ENCODE data around the gene PRELID3B.
"Not testable (repeated sequence)": the region's sequence is repeated elsewhere in the genome, so short reads cannot be mapped to it uniquely, and the experiment has no call there.

Gene PRELID3B

DNA sequence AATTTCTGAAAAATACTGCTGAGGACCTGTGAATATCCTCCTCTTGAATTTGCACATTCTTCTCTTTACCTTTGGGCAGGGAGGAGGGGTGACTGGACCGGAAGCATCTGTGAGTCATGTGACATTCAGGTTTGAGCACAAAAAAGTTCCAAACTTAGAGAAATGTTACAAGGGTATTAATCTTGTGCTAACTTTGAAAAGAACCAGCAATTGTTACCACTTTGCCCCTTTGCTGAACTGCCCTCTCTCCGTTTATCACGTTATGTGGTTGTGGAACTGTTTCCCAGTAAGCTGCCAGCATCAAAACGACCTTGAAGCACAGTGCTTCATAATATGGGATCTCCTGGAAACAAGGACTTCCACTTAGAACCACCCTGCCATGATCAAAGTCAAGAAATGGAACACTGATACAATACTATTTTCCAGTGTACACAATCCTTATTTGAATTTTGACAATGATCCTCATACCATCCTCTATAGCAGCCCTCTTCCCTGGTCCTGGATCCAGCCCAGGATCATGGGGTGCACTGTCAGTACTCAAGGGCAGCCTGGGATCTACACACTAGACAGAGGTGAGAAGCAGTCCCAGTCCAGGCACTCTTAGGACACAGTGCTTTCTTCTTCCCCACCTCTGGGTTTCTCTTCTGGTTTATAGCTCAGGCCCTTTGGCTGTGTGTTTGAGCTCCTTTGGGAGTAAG, 25.6 kb downstream of the PRELID3B start:
- no peaks in the 10 kb centered on the region for H3K9me3 Mint-ChIP-seq
- DNase-seq (no peak), ATAC-seq (replicated peaks) (no peak)
- H3K27ac Mint-ChIP-seq, result peak overlapping the region in 1 of 2 donors; percentile 82
- no peak overlapping the region for H3K4me3 Mint-ChIP-seq
- peaks cover 30 to 38% of the 10 kb centered on the region in 2 donors for H3K4me1 Mint-ChIP-seq (ENCODE audit: low read depth in 2 of 2)
- no peaks in the 10 kb centered on the region for H3K27me3 Mint-ChIP-seq
- H3K36me3 Mint-ChIP-seq (ENCODE audit: insufficient read depth), result peaks cover 4% of the 10 kb centered on the region

- Mint-ChIP-seq H3K36me3 (ENCODE audit: insufficient read depth) (no peaks in the 10 kb centered on the region), H3K4me1 (ENCODE audit: low read depth in 2 of 2) (peaks cover 30 to 42% of the 10 kb centered on the region in 2 donors), H3K9me3 (no peaks in the 10 kb centered on the region), H3K27ac (peak overlapping the region in 1 of 2 donors; percentile 82), H3K27me3 (no peaks in the 10 kb centered on the region), H3K4me3 (no peak overlapping the region)
- DNase-seq, result no peak
- ATAC-seq (replicated peaks), result no peak
Measured at GRCh38 chr20:59015812-59016711, 26.5 kb downstream of the PRELID3B start.

GRCh38 chr20:59015411-59015810, 27.2 kb downstream of the PRELID3B start:
- ATAC-seq (replicated peaks) (no peak), DNase-seq (no peak)
- H3K4me3 Mint-ChIP-seq, result no peak overlapping the region
- H3K9me3 Mint-ChIP-seq, result no peaks in the 10 kb centered on the region
- no peak overlapping the region for H3K27ac Mint-ChIP-seq
- H3K36me3 Mint-ChIP-seq (ENCODE audit: insufficient read depth), result no peaks in the 10 kb centered on the region
- H3K4me1 Mint-ChIP-seq (ENCODE audit: low read depth in 2 of 2), result peaks cover 30 to 42% of the 10 kb centered on the region in 2 donors
- no peaks in the 10 kb centered on the region for H3K27me3 Mint-ChIP-seq

DNA sequence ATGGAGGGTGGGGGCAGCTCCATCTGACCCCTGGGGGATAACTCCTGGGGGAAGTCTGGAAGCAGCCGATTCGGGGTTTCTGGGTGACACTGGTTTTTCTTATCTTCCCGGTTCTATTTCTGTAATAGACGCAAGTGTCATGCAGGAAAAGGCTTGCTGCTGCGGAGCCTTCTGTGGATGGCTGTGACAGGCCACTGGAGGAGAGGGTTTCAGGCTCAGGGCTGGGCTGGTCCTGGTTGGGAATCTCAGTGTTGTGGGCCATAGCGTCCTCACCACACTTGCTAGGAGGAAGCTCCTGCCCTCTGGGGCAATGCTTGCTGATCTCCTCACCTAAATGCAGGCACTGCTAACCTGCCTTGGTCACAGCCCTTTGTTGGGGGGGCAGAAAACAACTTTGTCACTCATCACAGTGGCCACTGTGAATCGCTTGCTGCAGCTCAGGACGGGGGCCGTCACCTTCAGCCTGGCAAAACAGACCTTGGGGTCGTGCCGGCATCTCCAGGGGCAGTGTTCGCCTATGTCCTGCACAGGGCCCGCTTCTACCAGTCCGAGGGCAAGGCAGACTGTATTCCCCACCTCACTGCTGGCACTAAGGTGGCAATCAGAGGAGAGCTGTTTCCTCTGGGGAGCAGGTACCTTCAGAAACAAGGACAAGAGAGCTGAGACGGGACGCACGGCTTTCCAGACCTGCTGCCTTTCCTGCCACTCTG, 27.8 kb downstream of the PRELID3B start:
- H3K27me3 Mint-ChIP-seq, result no peaks in the 10 kb centered on the region
- peaks cover 30 to 42% of the 10 kb centered on the region in 2 donors for H3K4me1 Mint-ChIP-seq (ENCODE audit: low read depth in 2 of 2)
- no peaks in the 10 kb centered on the region for H3K9me3 Mint-ChIP-seq
- H3K4me3 Mint-ChIP-seq, result no peak overlapping the region
- no peak for ATAC-seq (replicated peaks)
- peak overlapping the region in 1 of 2 donors; percentile 87 for H3K27ac Mint-ChIP-seq
- DNase-seq, result no peak
- H3K36me3 Mint-ChIP-seq (ENCODE audit: insufficient read depth), result no peaks in the 10 kb centered on the region

- H3K4me3 Mint-ChIP-seq, result peak overlapping the region; percentile 39 to 51
Measured at GRCh38 chr20:59013959-59014608, 28.5 kb downstream of the PRELID3B start.

DNA sequence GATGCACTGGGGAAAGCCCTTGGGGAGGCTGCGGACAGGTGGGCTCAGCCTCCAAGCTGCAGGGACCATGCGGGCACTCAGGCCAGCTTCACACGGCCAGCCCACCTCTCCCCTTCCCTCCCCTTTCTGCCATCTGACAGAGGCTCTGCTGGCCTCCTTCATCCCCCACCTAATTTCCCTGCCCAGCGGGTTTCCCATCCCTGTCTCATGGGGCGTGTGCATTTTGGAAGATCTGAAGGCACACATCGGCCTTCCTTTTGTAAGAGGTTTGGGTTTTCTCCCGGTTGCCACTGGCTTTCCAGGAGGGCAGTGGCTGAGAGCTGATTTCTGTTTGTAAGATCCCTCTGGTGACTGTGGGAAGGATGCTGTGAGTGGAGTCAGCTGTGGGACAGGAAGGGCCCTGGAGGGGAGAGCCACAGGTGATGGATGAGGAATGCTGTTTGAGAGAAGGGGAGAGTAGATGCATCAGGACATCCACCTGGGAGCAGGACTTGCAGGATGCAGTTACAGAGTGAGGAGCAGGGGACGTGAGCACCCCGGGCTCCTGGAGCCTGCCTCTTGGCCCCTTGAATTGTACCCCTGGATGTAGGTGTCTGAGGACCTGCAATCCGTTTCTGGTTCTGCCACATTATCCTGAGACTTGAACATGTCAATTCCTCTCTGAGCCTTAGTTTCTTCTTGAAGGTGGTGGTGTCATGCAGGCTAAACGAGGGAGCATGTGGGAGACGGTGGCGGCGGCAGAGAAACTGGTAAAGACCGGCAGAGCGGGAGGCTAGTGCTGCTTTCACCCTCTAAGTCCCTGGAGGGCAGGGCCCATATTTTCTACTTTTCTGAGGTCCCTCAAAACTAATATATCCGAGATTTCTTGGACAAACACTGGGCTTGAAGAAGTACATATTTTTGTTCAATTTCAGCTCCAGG, 29.3 kb downstream of the PRELID3B start:
- Mint-ChIP-seq H3K27me3 (no peaks in the 10 kb centered on the region), H3K9me3 (no peaks in the 10 kb centered on the region), H3K36me3 (ENCODE audit: insufficient read depth) (no peaks in the 10 kb centered on the region), H3K4me1 (ENCODE audit: low read depth in 2 of 2) (peaks cover 30 to 42% of the 10 kb centered on the region in 2 donors), H3K27ac (peak overlapping the region; percentile 61 to 87), H3K4me3 (peak overlapping the region; percentile 39 to 51)
- ATAC-seq (replicated peaks), result no peak
- no peak for DNase-seq

More at GRCh38 chr20:59013959-59014608, 28.5 kb downstream of the PRELID3B start:
- Mint-ChIP-seq H3K36me3 (ENCODE audit: insufficient read depth) (no peaks in the 10 kb centered on the region), H3K9me3 (no peaks in the 10 kb centered on the region), H3K4me1 (ENCODE audit: low read depth in 2 of 2) (peaks cover 30 to 42% of the 10 kb centered on the region in 2 donors), H3K27me3 (no peaks in the 10 kb centered on the region), H3K27ac (peak overlapping the region; percentile 61 to 87)
- DNase-seq (peak; percentile 14 to 22 (median 19)), ATAC-seq (replicated peaks) (peak; percentile 91)

DNA sequence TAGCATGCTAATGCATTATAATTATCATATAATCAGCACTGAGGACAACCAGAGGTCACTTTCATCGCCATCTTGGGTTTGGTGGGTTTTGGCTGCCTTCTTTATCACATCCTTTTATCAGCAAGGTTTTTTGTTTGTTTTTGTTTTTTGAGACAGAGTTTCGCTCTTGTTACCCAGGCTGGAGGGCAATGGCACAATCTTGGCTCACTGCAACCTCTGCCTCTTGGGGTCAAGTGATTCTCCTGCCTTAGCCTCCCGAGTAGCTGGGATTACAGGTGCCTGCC, 30.8 kb downstream of the PRELID3B start:
- not testable (repeated sequence) for H3K27ac Mint-ChIP-seq; H3K27me3 Mint-ChIP-seq; ATAC-seq (replicated peaks); H3K36me3 Mint-ChIP-seq (ENCODE audit: insufficient read depth); H3K4me3 Mint-ChIP-seq; H3K9me3 Mint-ChIP-seq; DNase-seq
- peaks cover 26 to 35% of the 10 kb centered on the region in 2 donors for H3K4me1 Mint-ChIP-seq (ENCODE audit: low read depth in 2 of 2)

- Mint-ChIP-seq H3K4me3 (no peak overlapping the region), H3K27ac (no peak overlapping the region), H3K4me1 (ENCODE audit: low read depth in 2 of 2) (peaks cover 20 to 32% of the 10 kb centered on the region in 2 donors), H3K9me3 (no peaks in the 10 kb centered on the region), H3K36me3 (ENCODE audit: insufficient read depth) (no peaks in the 10 kb centered on the region), H3K27me3 (no peaks in the 10 kb centered on the region)
- DNase-seq (no peak), ATAC-seq (replicated peaks) (no peak)
Measured at GRCh38 chr20:59010995-59011873, 31.4 kb downstream of the PRELID3B start.

GRCh38 chr20:59010321-59010994, 32.1 kb downstream of the PRELID3B start:
- DNase-seq, result no peak
- Mint-ChIP-seq H3K36me3 (ENCODE audit: insufficient read depth) (no peaks in the 10 kb centered on the region), H3K9me3 (no peaks in the 10 kb centered on the region), H3K4me1 (ENCODE audit: low read depth in 2 of 2) (peaks cover 25 to 36% of the 10 kb centered on the region in 2 donors), H3K27ac (peak overlapping the region in 1 of 2 donors; percentile 59), H3K27me3 (no peaks in the 10 kb centered on the region), H3K4me3 (no peak overlapping the region)
- ATAC-seq (replicated peaks), result no peak

- Mint-ChIP-seq H3K4me1 (ENCODE audit: low read depth in 2 of 2) (peaks cover 31 to 40% of the 10 kb centered on the region in 2 donors), H3K9me3 (no peaks in the 10 kb centered on the region), H3K4me3 (peak overlapping the region in 1 of 2 donors; percentile 86), H3K27me3 (no peaks in the 10 kb centered on the region), H3K27ac (no peak overlapping the region), H3K36me3 (ENCODE audit: insufficient read depth) (peaks cover 4% of the 10 kb centered on the region)
- DNase-seq (no peak), ATAC-seq (replicated peaks) (no peak)
Measured at GRCh38 chr20:59008715-59009336, 33.8 kb downstream of the PRELID3B start.
